Chondrocyte (in vitro differentiated cells): Measurements from ENCODE around the gene ATP8A1. TPM values are rescaled to one million over a fixed set of nuclear protein-coding genes. Genes with fewer than 3 reads are reported as not detected.

Experiments used
- DNase-seq: peaks from one replicate; pipeline ENCODE4 v3.0.0; 2021; ENCODE audit warnings: mixed read lengths, low spot score
- H3K27ac Mint-ChIP-seq: one replicate; pipeline ENCODE4 v1.8.0; 2021; ENCODE audit warnings: mild to moderate bottlenecking, moderate library complexity, mixed read lengths; ENCODE audit not compliant: unreplicated experiment
- H3K27me3 Mint-ChIP-seq: 2 replicates; pipeline ENCODE4 v1.8.0; 2021; ENCODE audit warnings: low read depth, mixed read lengths
- H3K36me3 Mint-ChIP-seq: 2 replicates; pipeline ENCODE4 v1.8.0; 2021; ENCODE audit warnings: low read depth, mixed read lengths
- H3K4me1 Mint-ChIP-seq: 2 replicates; pipeline ENCODE4 v1.8.0; 2021; ENCODE audit warnings: low read depth, mild to moderate bottlenecking, mixed read lengths
- H3K4me3 Mint-ChIP-seq: one replicate; pipeline ENCODE4 v1.8.0; 2021; ENCODE audit warnings: mild to moderate bottlenecking, moderate library complexity, mixed read lengths; ENCODE audit not compliant: unreplicated experiment
- H3K9me3 Mint-ChIP-seq: 2 replicates; pipeline ENCODE4 v1.8.0; 2021; ENCODE audit warnings: low read depth, mixed read lengths
- CTCF ChIP-seq: fragments of 200-600 bp; sonication (generic); IDR thresholded peaks from 2 replicates; pipeline ENCODE4 v1.5.0; 2021; ENCODE audit warnings: antibody characterized with exemption, mild to moderate bottlenecking, moderate library complexity
- total RNA-seq: library from RNA; stranded (reverse); gene quantifications from 3 replicates; pipeline ENCODE4 v1.2.1, GENCODE V29; 2021

The ATP8A1 gene
- total RNA-seq, 1 donor from 2014 or later: 0.25 TPM

- H3K4me1 Mint-ChIP-seq: no peaks in the 10 kb centered on the region
- no peak for TF ChIP-seq CTCF
- peaks cover 13% of the 10 kb centered on the region for H3K27me3 Mint-ChIP-seq
- H3K36me3 Mint-ChIP-seq: no peaks in the 10 kb centered on the region
- no peak overlapping the region for H3K4me3 Mint-ChIP-seq
- no peaks in the 10 kb centered on the region for H3K9me3 Mint-ChIP-seq
- no peak for DNase-seq
- no peak overlapping the region for H3K27ac Mint-ChIP-seq
These were observed 24.1 kb downstream of the ATP8A1 start for GRCh38 chr4:42632653-42633382.

- no peak overlapping the region for H3K4me3 Mint-ChIP-seq
- no peaks in the 10 kb centered on the region for H3K4me1 Mint-ChIP-seq
- H3K9me3 Mint-ChIP-seq: no peaks in the 10 kb centered on the region
- no peak overlapping the region for H3K27ac Mint-ChIP-seq
- H3K27me3 Mint-ChIP-seq: peaks cover 8% of the 10 kb centered on the region
- DNase-seq: no peak
- no peak for TF ChIP-seq CTCF
- H3K36me3 Mint-ChIP-seq: no peaks in the 10 kb centered on the region
These were observed 26.0 kb downstream of the ATP8A1 start for GRCh38 chr4:42630908-42631307.

GRCh38 chr4:42628740-42629139, 28.2 kb downstream of the ATP8A1 start:
- TF ChIP-seq CTCF: no peak
- no peak for DNase-seq
- H3K27me3 Mint-ChIP-seq: peaks cover 12% of the 10 kb centered on the region
- H3K36me3 Mint-ChIP-seq: no peaks in the 10 kb centered on the region
- H3K4me1 Mint-ChIP-seq: no peaks in the 10 kb centered on the region
- H3K9me3 Mint-ChIP-seq: no peaks in the 10 kb centered on the region
- H3K27ac Mint-ChIP-seq: no peak overlapping the region
- no peak overlapping the region for H3K4me3 Mint-ChIP-seq

- Mint-ChIP-seq H3K4me3 (no peak overlapping the region), H3K9me3 (no peaks in the 10 kb centered on the region), H3K36me3 (no peaks in the 10 kb centered on the region), H3K4me1 (no peaks in the 10 kb centered on the region), H3K27me3 (peaks cover 10% of the 10 kb centered on the region), H3K27ac (no peak overlapping the region)
- no peak for TF ChIP-seq CTCF
- no peak for DNase-seq
These were observed 28.8 kb downstream of the ATP8A1 start for GRCh38 chr4:42627885-42628646.

- H3K9me3 Mint-ChIP-seq: no peaks in the 10 kb centered on the region
- no peak for TF ChIP-seq CTCF
- no peaks in the 10 kb centered on the region for H3K36me3 Mint-ChIP-seq
- peaks cover 10% of the 10 kb centered on the region for H3K27me3 Mint-ChIP-seq
- H3K4me1 Mint-ChIP-seq: no peaks in the 10 kb centered on the region
- DNase-seq: no peak
- no peak overlapping the region for H3K4me3 Mint-ChIP-seq
- no peak overlapping the region for H3K27ac Mint-ChIP-seq
These were observed 30.2 kb downstream of the ATP8A1 start for GRCh38 chr4:42626629-42627146.
